DMS114 treated with DMSO at 0.1 percent for 48 hours (cell line): Measurements from ENCODE around the gene PRKAG1.

Experiments
- DNase-seq: peaks from one replicate; lab custom pipeline; 2025; ENCODE audit not compliant: unreplicated experiment; lab: John Stamatoyannopoulos, UW

The PRKAG1 gene

GRCh38 chr12:49050507-49051372 is 32.2 kb upstream of the PRKAG1 start:
- DNase-seq = no peak

- DNase-seq = no peak
Observed at GRCh38 chr12:49049566-49050224, 31.1 kb upstream of the PRKAG1 start.

- no peak for DNase-seq
Observed at GRCh38 chr12:49048953-49049352, 30.4 kb upstream of the PRKAG1 start.

- DNase-seq = no peak
Observed at GRCh38 chr12:49046129-49046895, 27.7 kb upstream of the PRKAG1 start.

GRCh38 chr12:49044660-49045059 is 26.1 kb upstream of the PRKAG1 start:
- no peak for DNase-seq

GRCh38 chr12:49043856-49044258 is 25.3 kb upstream of the PRKAG1 start:
- DNase-seq = peak; percentile 28

- DNase-seq = no peak
Observed at GRCh38 chr12:49043241-49043640, 24.7 kb upstream of the PRKAG1 start.

GRCh38 chr12:49041881-49042484 is 23.4 kb upstream of the PRKAG1 start:
- no peak for DNase-seq

GRCh38 chr12:49041036-49041880 is 22.7 kb upstream of the PRKAG1 start:
- DNase-seq = no peak

GRCh38 chr12:49040364-49040855 is 21.8 kb upstream of the PRKAG1 start:
- no peak for DNase-seq

- no peak for DNase-seq
Observed at GRCh38 chr12:49039421-49040363, 21.1 kb upstream of the PRKAG1 start.

GRCh38 chr12:49038291-49038955 is 19.8 kb upstream of the PRKAG1 start:
- no peak for DNase-seq

- DNase-seq = no peak
Observed at GRCh38 chr12:49037947-49038237, 19.3 kb upstream of the PRKAG1 start.

GRCh38 chr12:49037111-49037946 is 18.8 kb upstream of the PRKAG1 start:
- DNase-seq = no peak

- DNase-seq = no peak
Observed at GRCh38 chr12:49036029-49036428, 17.5 kb upstream of the PRKAG1 start.

- no peak for DNase-seq
Observed at GRCh38 chr12:49034286-49034622, 15.7 kb upstream of the PRKAG1 start.

- DNase-seq = no peak
Observed at GRCh38 chr12:49033611-49034285, 15.2 kb upstream of the PRKAG1 start.
